ENCODE data around the gene ADAMTSL1.

The ADAMTSL1 gene

GRCh38 chr9:18743421-18743820 is 269.5 kb downstream of the ADAMTSL1 start:
- no peak for DNase-seq

- DNase-seq: no peak
Observed at GRCh38 chr9:18743971-18744370, 270.0 kb downstream of the ADAMTSL1 start.

DNA sequence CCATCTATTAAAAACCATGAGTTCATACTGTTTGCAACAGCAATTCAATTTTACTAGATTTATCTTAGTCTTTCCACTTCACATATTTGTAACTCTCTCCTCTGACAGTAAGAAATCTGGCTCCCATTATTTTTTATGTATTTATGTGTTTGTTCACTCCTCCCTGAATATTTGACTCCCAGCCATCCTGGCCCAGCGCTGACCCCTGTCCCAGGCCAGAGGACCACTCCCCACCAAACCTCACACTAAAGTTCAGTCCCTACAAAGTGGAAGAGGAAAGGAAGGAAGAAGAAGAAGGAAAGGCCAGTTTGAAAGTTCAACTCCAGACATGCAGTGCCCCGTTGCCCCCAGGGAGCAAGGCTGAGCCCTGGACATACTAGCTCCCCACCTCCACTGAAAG is 271.8 kb downstream of the ADAMTSL1 start:
- no peak for DNase-seq

DNA sequence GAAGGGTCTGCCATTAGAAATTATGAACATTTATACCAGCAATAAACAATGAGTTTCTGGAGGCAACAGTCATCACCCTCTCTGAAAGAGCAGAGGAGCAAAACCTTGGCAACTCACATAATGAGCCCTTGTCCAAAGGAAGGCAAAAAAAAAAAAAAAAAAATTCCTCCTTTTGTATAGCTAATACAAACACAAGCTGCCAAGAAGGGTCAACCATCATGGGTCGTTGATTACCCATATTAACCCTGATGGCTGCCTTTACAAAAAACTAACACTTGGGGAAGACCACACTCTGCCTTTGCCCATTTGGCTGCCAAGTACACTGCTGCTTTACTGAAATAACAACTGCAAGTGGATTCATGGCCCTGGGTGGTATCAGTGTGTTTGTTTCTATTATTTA is 272.7 kb downstream of the ADAMTSL1 start:
- no peak for DNase-seq

DNA sequence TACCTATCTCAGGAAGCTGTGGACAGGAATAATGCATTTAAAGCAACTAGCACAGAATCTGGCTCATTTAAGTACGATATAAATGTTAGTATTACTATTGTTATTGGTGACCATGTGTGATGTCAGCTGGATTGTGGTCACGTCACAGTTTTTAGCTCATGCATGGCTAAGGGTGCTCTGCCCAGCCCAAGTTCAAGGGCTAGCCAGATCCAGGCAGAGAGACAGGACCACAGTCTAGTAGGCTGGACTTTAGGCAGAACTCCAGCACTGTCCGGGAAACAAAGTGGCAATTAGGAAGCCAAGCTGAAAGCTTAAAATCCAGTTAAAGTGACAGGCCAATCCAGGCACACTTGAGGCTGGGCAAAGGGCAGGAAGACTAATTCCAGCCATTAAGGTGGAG is 273.6 kb downstream of the ADAMTSL1 start:
- DNase-seq: no peak

GRCh38 chr9:18748251-18748701 is 274.3 kb downstream of the ADAMTSL1 start:
- no peak for DNase-seq

GRCh38 chr9:18749711-18750110 is 275.8 kb downstream of the ADAMTSL1 start:
- no peak for DNase-seq

GRCh38 chr9:18753904-18754303 is 280.0 kb downstream of the ADAMTSL1 start:
- DNase-seq: no peak

GRCh38 chr9:18754537-18754936 is 280.6 kb downstream of the ADAMTSL1 start:
- no peak for DNase-seq

DNA sequence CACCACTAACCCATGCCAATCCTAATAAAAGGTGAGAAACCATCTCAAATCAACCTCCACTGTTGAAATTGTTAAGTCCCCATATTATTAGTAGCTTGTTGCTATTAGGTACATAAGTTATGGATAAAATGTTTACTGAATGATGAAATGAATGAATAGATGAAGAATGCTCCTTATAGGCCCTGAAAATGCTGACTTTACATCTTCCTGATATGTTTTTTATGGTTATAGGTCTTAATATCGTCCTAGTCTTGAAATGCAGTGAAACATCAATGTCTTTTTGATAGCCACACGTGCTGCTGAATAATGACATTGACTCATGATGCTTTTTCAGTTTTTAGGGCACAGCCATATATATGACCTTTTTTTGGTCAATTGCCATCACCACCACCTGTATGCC is 281.3 kb downstream of the ADAMTSL1 start:
- no peak for DNase-seq

GRCh38 chr9:18756712-18757125 is 282.8 kb downstream of the ADAMTSL1 start:
- no peak for DNase-seq

- no peak for DNase-seq
Observed at GRCh38 chr9:18759827-18760226, 285.9 kb downstream of the ADAMTSL1 start.

- DNase-seq: no peak
Observed at GRCh38 chr9:18761742-18762300, 287.9 kb downstream of the ADAMTSL1 start.

- DNase-seq: no peak
Observed at GRCh38 chr9:18766989-18767550, 293.1 kb downstream of the ADAMTSL1 start.

DNA sequence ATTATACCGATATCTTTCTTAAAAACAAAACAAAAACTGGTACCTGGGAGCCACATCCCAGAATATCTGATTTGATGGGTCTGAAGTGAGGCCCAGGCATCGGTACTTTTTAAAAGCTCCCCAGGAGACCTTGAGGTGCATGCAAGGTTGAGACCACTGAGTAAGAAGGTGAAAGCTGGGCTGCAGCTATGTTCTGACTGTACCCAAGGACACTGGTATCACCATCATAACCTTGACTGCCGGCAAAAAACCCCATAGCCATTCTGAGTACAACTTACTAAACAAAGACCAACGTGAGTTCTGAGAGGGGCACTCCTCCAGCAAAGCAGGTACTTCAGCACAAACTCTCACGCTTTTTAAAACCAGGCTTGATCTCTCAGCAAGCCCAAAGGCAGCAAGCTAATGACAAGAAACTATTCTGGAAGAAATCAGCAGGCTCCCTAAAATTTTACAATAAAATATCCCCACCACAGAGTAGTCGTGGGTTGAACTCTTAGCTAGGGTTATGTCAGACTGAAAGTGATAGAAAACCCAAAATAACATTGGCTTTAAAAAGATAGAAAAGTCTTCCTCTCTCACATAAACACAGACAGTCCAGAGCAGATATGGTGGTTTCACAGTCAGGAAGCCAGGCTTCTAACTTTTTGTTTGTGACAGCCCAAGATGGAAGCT is 295.1 kb downstream of the ADAMTSL1 start:
- DNase-seq: no peak

- no peak for DNase-seq
Observed at GRCh38 chr9:18770131-18770908, 296.4 kb downstream of the ADAMTSL1 start.

DNA sequence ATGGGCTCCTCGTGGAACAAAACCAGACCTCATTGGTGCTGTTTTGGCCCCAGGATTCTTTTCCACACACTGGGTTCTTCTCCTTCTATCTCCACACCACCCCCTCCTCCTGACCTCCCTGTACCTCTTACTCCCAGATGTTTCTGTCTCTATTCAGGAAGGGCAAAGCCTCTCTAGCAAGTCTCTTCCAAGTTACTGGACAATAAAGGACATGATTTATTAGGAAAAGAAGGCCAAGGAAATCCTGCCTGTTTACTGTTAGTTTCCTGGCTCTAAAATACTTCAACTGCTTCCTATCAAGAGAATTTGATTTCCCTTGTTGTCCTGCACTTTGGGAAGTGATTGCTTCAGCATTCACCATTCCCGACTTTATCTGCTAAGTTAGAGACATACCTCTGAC is 297.1 kb downstream of the ADAMTSL1 start:
- DNase-seq: no peak

DNA sequence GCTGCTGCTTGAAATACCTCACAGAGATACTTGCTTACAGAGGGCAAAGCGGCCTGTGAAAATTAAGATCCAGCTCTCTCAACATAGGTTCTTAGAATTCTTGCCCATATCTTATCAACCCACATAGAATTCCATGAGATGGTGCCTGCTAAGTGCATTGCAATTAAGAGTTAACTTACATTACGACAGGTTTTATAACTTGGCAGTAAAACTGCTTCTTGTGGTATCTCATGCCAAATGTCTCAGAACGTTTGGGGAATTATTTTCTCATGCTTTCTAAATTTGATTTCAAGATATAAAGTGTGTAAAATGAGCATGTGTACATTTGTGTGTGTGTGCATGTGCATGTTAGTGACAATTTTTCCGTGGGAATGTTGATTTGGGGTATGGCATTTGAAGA is 297.8 kb downstream of the ADAMTSL1 start:
- DNase-seq: no peak

DNA sequence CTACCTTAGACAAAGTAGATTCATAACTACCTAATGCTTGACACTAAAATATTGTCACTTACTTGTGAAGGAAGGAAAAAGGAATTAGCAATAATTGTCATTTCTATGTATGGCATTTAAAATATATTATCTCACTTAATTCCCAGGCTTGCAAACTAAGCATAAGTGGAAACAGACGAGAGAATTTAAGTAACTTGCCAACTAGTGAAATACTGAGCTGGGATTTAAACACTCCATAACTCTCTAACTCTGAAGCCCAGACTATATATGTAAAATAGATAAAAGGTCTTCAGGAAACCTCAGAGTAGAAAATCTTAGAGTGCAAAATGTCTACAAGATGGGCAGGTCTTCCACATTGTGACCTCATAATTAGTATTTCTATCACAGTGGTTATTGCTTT is 301.3 kb downstream of the ADAMTSL1 start:
- DNase-seq: no peak

- no peak for DNase-seq
Observed at GRCh38 chr9:18775930-18776329, 302.0 kb downstream of the ADAMTSL1 start.

DNA sequence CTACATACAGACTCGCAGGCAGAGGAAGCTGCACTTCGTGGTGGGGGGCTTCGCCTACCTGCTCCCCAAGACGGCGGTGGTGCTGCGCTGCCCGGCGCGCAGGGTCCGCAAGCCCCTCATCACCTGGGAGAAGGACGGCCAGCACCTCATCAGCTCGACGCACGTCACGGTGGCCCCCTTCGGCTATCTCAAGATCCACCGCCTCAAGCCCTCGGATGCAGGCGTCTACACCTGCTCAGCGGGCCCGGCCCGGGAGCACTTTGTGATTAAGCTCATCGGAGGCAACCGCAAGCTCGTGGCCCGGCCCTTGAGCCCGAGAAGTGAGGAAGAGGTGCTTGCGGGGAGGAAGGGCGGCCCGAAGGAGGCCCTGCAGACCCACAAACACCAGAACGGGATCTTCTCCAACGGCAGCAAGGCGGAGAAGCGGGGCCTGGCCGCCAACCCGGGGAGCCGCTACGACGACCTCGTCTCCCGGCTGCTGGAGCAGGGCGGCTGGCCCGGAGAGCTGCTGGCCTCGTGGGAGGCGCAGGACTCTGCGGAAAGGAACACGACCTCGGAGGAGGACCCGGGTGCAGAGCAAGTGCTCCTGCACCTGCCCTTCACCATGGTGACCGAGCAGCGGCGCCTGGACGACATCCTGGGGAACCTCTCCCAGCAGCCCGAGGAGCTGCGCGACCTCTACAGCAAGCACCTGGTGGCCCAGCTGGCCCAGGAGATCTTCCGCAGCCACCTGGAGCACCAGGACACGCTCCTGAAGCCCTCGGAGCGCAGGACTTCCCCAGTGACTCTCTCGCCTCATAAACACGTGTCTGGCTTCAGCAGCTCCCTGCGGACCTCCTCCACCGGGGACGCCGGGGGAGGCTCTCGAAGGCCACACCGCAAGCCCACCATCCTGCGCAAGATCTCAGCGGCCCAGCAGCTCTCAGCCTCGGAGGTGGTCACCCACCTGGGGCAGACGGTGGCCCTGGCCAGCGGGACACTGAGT is 303.2 kb downstream of the ADAMTSL1 start:
- DNase-seq: no peak

DNA sequence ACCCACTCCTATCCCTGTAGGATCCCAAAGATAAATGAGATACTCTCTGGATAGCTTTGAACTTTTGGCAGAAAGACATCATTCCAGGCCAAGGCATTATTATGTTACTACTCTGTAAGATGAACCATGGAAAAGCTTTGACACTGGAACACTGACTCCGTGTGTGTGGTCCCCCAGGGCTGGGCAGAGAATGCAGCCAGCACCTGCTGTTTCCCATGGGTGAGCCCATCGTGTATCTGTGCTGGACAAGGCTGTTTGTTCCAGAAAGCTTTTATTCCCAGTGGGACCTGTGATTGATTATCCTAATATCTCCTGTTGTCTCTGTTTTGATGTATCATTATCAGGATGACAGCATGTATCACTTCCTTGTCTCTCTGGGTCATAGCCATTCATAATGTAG is 304.2 kb downstream of the ADAMTSL1 start:
- no peak for DNase-seq
